Right lobe of liver (tissue), 4 donors: Measurements from ENCODE around the gene CDC42SE1.

ENCODE experiments used
- CTCF ChIP-seq, 4 donors: fragments of 200-600 bp in 3 of 4; fragments of 450-650 bp in 1 of 4; IDR thresholded peaks; one replicate each; pipeline versions ENCODE4 v1.5.1 to v1.8.0; 2016 to 2022; ENCODE audit warnings: antibody characterized with exemption in 4 of 4, mild to moderate bottlenecking in 2 of 4
- POLR2A ChIP-seq: fragments of 450-650 bp; IDR thresholded peaks from one replicate; pipeline ENCODE4 v1.6.1; 2017; ENCODE audit warnings: antibody characterized with exemption, mild to moderate bottlenecking
- donor health status: DM: no; HTN: no; CAD: no.
- donor health status: DM: no; HTN: no; CAD: no.
- donor health status: DM: no; HTN: yes; CAD: no.

DNA sequence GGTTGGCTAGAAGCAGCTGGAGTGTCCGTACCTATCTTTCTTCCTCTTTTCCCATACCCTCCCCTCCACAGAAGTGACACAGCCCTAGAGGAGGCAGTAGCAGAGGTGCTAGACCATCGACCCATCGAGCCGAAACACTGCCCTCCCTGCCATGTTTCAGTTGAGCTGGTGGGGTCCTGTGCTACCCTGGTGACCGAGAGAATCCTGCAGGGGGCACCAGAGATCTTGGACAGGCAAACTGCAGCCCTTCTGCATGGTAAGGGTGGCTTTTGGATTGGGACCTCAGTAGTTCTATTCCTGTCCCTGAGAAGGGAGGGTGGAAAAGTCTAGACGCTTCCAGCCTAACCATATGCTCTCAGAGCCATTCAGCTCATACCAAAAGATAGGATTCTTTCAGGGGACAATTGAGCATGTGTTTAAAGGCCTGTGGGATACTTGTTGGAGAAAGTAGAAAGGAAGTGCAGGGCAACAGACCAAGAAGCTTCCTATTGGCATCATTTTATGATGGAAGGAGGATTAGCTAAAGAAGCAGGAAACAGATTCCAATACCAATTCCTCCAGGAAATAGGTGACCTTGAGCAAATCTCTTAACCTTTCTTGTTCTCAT, 34.8 kb downstream of the CDC42SE1 start:
- TF ChIP-seq CTCF (IDR thresholded peaks at IDR 0.05), result peak; percentile 61 to 71 (median 71)
- no peak for TF ChIP-seq POLR2A
